NCI-H1048 (cell line): ENCODE results near the gene NTNG1.

Source experiments
- DNase-seq: peaks from one replicate; lab custom pipeline; 2025; lab: John Stamatoyannopoulos, UW

The NTNG1 gene

GRCh38 chr1:107405236-107405635 is 264.4 kb downstream of the NTNG1 start:
- DNase-seq = no peak

GRCh38 chr1:107407011-107407410 is 266.2 kb downstream of the NTNG1 start:
- no peak for DNase-seq

- no peak for DNase-seq
Measured at GRCh38 chr1:107413546-107413945, 272.7 kb downstream of the NTNG1 start.

GRCh38 chr1:107413951-107414350 is 273.1 kb downstream of the NTNG1 start:
- no peak for DNase-seq

GRCh38 chr1:107414550-107414949 is 273.7 kb downstream of the NTNG1 start:
- DNase-seq = no peak

- no peak for DNase-seq
Measured at GRCh38 chr1:107415241-107415640, 274.4 kb downstream of the NTNG1 start.

GRCh38 chr1:107419003-107419402 is 278.2 kb downstream of the NTNG1 start:
- DNase-seq = no peak

GRCh38 chr1:107422901-107423300 is 282.1 kb downstream of the NTNG1 start:
- no peak for DNase-seq

GRCh38 chr1:107430540-107431228 is 289.8 kb downstream of the NTNG1 start:
- no peak for DNase-seq

GRCh38 chr1:107432108-107432507 is 291.3 kb downstream of the NTNG1 start:
- no peak for DNase-seq

- no peak for DNase-seq
Measured at GRCh38 chr1:107433068-107433467, 292.2 kb downstream of the NTNG1 start.

- no peak for DNase-seq
Measured at GRCh38 chr1:107433635-107434360, 293.0 kb downstream of the NTNG1 start.

GRCh38 chr1:107434361-107434693 is 293.5 kb downstream of the NTNG1 start:
- no peak for DNase-seq

- DNase-seq = no peak
Measured at GRCh38 chr1:107436552-107437241, 295.9 kb downstream of the NTNG1 start.

- no peak for DNase-seq
Measured at GRCh38 chr1:107439567-107439966, 298.7 kb downstream of the NTNG1 start.

- DNase-seq = no peak
Measured at GRCh38 chr1:107442551-107442950, 301.7 kb downstream of the NTNG1 start.

GRCh38 chr1:107443027-107443426 is 302.2 kb downstream of the NTNG1 start:
- DNase-seq = no peak

- DNase-seq = no peak
Measured at GRCh38 chr1:107443860-107444259, 303.0 kb downstream of the NTNG1 start.

- no peak for DNase-seq
Measured at GRCh38 chr1:107444302-107444701, 303.5 kb downstream of the NTNG1 start.

GRCh38 chr1:107449326-107449725 is 308.5 kb downstream of the NTNG1 start:
- DNase-seq = no peak

- no peak for DNase-seq
Measured at GRCh38 chr1:107450899-107451664, 310.2 kb downstream of the NTNG1 start.

GRCh38 chr1:107451715-107452114 is 310.9 kb downstream of the NTNG1 start:
- DNase-seq = no peak
